Hepatocyte (in vitro differentiated cells): Measurements from ENCODE around the gene ADGRE1. TPM values are rescaled to one million over a fixed set of nuclear protein-coding genes. Genes with fewer than 3 reads are reported as not detected.

Source experiments
- DNase-seq: peaks from one replicate; pipeline ENCODE4 v3.0.0-alpha.2; 2016; ENCODE audit warnings: low spot score
- H2AFZ ChIP-seq: fragments of 200-600 bp; sonication (generic); 2 replicates; pipeline ENCODE4 v1.6.0; 2016; ENCODE audit warnings: antibody characterized with exemption, mild to moderate bottlenecking
- H3K27ac ChIP-seq: fragments of 200-600 bp; sonication (generic); 2 replicates; pipeline ENCODE4 v1.5.1; 2016; ENCODE audit warnings: mild to moderate bottlenecking
- H3K27me3 ChIP-seq: fragments of 200-600 bp; sonication (generic); 2 replicates; pipeline ENCODE4 v1.6.1; 2016
- H3K36me3 ChIP-seq: fragments of 200-600 bp; sonication (generic); replicated peaks from 2 replicates; pipeline ENCODE4 v1.5.1; 2016; ENCODE audit warnings: low read depth; ENCODE audit not compliant: insufficient read depth
- H3K4me1 ChIP-seq: fragments of 200-600 bp; sonication (generic); 2 replicates; pipeline ENCODE4 v1.5.1; 2016; ENCODE audit warnings: mild to moderate bottlenecking, moderate library complexity; ENCODE audit not compliant: insufficient read depth
- H3K4me2 ChIP-seq: fragments of 200-600 bp; sonication (generic); 2 replicates; pipeline ENCODE4 v1.6.0; 2016
- H3K4me3 ChIP-seq: fragments of 200-600 bp; sonication (generic); 2 replicates; pipeline ENCODE4 v1.5.1; 2016; ENCODE audit warnings: mild to moderate bottlenecking
- H3K79me2 ChIP-seq: fragments of 200-600 bp; sonication (generic); 2 replicates; pipeline ENCODE4 v1.6.0; 2017; ENCODE audit warnings: mild to moderate bottlenecking
- H3K9me2 ChIP-seq: fragments of 200-600 bp; sonication (generic); replicated peaks from 2 replicates; pipeline ENCODE4 v1.6.0; 2017; ENCODE audit warnings: mild to moderate bottlenecking; ENCODE audit not compliant: insufficient read depth
- H3K9me3 ChIP-seq: fragments of 200-600 bp; sonication (generic); 2 replicates; pipeline ENCODE4 v1.5.1; 2016; ENCODE audit warnings: low read depth, mild to moderate bottlenecking
- H4K20me1 ChIP-seq: fragments of 200-600 bp; sonication (generic); 2 replicates; pipeline ENCODE4 v1.6.0; 2016; ENCODE audit warnings: mild to moderate bottlenecking; ENCODE audit not compliant: insufficient read depth, poor library complexity, severe bottlenecking
- EZH2 ChIP-seq: fragments of 200-600 bp; sonication (generic); IDR thresholded peaks from 2 replicates; pipeline ENCODE4 v1.6.1; 2016; ENCODE audit warnings: antibody characterized with exemption, mild to moderate bottlenecking, borderline replicate concordance
- EZH2phosphoT487 ChIP-seq: fragments of 200-600 bp; sonication (generic); IDR thresholded peaks from one replicate; pipeline ENCODE4 v1.6.1; 2018; ENCODE audit warnings: antibody characterized with exemption, mild to moderate bottlenecking, low read depth, moderate library complexity; ENCODE audit not compliant: unreplicated experiment, severe bottlenecking
- WGBS: methylation state at CpG from one replicate; pipeline ENCODE4 v1.1.6; 2016; ENCODE audit warnings: low lambda C conversion rate; ENCODE audit errors: missing lambda C conversion rate; 5-methylcytosine and 5-hydroxymethylcytosine counted together
- polyA plus RNA-seq: library from polyadenylated mRNA; unstranded; fragments of >200 nt; fragmentation: Nextera tagmentation; extraction: Ambion mirVana; gene quantifications from 2 replicates; pipeline ENCODE4 v1.2.1, GENCODE V29; 2016
- total RNA-seq: library from RNA; depleted of rRNA; stranded (reverse); fragments of >200 nt; gene quantifications from 2 replicates; pipeline ENCODE4 v1.2.3, GENCODE V29; 2014
- TF ChIP-seq, protein P1 (sequence below): fragments of 200-600 bp; sonication (generic); IDR thresholded peaks from 2 replicates; pipeline ENCODE4 v1.5.1; 2016; ENCODE audit warnings: antibody characterized with exemption, mild to moderate bottlenecking; ENCODE audit not compliant: poor library complexity

Gene ADGRE1
- total and polyA plus RNA-seq, 2 experiments from 2014 or later = not detected

DNA sequence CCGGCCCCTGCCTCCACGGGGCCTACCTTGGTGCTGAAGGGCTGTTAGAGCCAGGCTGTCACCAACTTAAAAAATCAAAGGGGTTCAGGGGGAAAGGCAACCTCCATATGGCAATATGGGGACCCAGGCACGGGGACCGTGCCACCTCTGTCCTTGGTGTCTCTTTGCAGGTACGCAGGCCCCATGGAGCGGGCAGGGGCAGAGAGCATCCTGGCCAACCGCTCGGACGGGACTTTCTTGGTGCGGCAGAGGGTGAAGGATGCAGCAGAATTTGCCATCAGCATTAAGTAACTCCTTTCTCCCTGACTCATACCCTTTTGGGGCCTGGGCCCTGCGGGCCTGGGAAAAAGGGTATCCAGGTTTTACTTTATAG is 39.6 kb upstream of the ADGRE1 start:
- no peaks in the 10 kb centered on the region for H3K9me2 ChIP-seq
- DNase-seq = no peak
- H3K4me3 ChIP-seq = no peak overlapping the region
- H3K79me2 ChIP-seq = no peaks in the 10 kb centered on the region
- H2AFZ ChIP-seq = no peak overlapping the region
- TF ChIP-seq, protein P1, sequence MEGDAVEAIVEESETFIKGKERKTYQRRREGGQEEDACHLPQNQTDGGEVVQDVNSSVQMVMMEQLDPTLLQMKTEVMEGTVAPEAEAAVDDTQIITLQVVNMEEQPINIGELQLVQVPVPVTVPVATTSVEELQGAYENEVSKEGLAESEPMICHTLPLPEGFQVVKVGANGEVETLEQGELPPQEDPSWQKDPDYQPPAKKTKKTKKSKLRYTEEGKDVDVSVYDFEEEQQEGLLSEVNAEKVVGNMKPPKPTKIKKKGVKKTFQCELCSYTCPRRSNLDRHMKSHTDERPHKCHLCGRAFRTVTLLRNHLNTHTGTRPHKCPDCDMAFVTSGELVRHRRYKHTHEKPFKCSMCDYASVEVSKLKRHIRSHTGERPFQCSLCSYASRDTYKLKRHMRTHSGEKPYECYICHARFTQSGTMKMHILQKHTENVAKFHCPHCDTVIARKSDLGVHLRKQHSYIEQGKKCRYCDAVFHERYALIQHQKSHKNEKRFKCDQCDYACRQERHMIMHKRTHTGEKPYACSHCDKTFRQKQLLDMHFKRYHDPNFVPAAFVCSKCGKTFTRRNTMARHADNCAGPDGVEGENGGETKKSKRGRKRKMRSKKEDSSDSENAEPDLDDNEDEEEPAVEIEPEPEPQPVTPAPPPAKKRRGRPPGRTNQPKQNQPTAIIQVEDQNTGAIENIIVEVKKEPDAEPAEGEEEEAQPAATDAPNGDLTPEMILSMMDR = no peak
- TF ChIP-seq EZH2phosphoT487 (no peak), EZH2 (no peak)
- H3K27ac ChIP-seq = no peak overlapping the region
- no peaks in the 10 kb centered on the region for H4K20me1 ChIP-seq
- 94% methylated on average over 11 of the region's 11 CpGs for WGBS
- H3K36me3 ChIP-seq = no peaks in the 10 kb centered on the region
- no peaks in the 10 kb centered on the region for H3K4me1 ChIP-seq
- H3K27me3 ChIP-seq = no peaks in the 10 kb centered on the region
- H3K9me3 ChIP-seq = no peaks in the 10 kb centered on the region
- no peak overlapping the region for H3K4me2 ChIP-seq

DNA sequence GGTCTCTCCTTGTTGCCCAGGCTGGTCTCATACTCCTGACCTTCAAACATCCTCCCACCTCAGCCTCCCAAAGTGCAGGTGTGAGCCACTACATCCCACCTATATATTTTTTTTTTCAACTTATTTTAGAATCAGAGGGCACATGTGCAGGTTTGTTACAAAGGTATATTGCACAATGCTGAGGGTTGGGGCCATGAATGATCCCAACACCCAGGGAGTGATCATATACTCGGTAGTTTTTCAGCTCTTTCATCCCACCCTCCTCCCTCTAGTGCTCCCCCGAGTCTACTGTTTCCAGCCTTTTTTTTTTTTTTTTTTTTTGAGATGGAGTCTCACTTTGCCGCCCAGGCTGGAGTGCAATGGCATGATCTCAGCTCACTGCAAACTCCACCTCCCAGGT is 38.4 kb upstream of the ADGRE1 start:
- Histone ChIP-seq H3K4me3 (no peak overlapping the region), H3K79me2 (no peaks in the 10 kb centered on the region), H3K4me1 (no peaks in the 10 kb centered on the region), H2AFZ (no peak overlapping the region), H3K9me2 (no peaks in the 10 kb centered on the region), H3K27ac (no peak overlapping the region), H4K20me1 (no peaks in the 10 kb centered on the region), H3K4me2 (no peak overlapping the region), H3K27me3 (no peaks in the 10 kb centered on the region), H3K9me3 (no peaks in the 10 kb centered on the region), H3K36me3 (no peaks in the 10 kb centered on the region)
- TF ChIP-seq EZH2phosphoT487 = no peak
- no peak for TF ChIP-seq EZH2
- TF ChIP-seq, protein P1 = no peak
- WGBS = 78% methylated on average over 3 of the region's 3 CpGs
- DNase-seq = no peak

DNA sequence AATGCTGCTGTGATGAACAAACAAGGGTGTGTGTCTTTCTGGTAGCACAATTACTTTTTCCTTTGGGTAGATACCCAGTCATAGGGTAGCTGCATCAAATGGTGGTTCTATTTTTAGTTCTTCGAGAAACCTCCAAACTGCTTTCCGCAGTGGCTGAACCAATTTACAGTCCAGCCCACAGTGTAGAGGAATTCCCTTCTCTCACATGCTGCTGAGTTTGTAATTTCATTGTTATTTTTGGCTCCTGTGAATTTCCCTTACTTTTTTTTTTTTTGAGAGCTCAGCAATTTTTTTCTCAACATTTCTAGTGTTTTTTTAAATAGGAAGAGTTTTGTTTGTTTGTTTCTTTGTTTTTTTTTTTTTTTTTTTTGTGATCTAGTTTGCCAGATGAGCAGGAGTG is 37.5 kb upstream of the ADGRE1 start:
- Histone ChIP-seq H2AFZ (no peak overlapping the region), H3K36me3 (no peaks in the 10 kb centered on the region), H3K4me3 (no peak overlapping the region), H3K27ac (no peak overlapping the region), H3K4me1 (no peaks in the 10 kb centered on the region), H3K27me3 (no peaks in the 10 kb centered on the region), H3K9me2 (no peaks in the 10 kb centered on the region), H3K4me2 (no peak overlapping the region), H3K79me2 (no peaks in the 10 kb centered on the region), H4K20me1 (no peaks in the 10 kb centered on the region), H3K9me3 (no peaks in the 10 kb centered on the region)
- 95% methylated on average over 2 of the region's 2 CpGs for WGBS
- no peak for DNase-seq
- TF ChIP-seq EZH2phosphoT487 (no peak), EZH2 (no peak)
- TF ChIP-seq, protein P1 = no peak

DNA sequence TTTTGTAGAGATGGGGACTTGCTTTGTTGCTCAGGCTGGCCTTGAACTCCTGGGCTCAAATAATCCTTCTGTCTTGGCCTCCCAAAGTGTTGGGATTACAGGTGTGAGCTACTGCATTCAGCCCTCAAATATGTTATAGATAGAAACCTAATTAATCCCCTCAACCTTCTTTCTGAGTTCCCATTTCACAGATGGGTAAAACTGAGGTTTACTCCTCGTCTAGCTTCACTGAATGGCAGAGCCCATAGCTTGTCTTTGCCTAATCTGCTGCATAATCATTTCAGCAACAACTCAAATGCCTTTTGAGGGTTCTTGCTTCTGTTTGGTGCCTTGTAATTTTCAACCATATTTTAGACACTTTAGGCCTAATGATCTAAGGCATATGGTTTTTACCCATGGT is 36.0 kb upstream of the ADGRE1 start:
- Histone ChIP-seq H2AFZ (no peak overlapping the region), H3K4me3 (no peak overlapping the region), H3K9me2 (no peaks in the 10 kb centered on the region), H3K9me3 (no peaks in the 10 kb centered on the region), H4K20me1 (no peaks in the 10 kb centered on the region), H3K79me2 (no peaks in the 10 kb centered on the region), H3K27me3 (no peaks in the 10 kb centered on the region), H3K27ac (no peak overlapping the region), H3K4me2 (no peak overlapping the region), H3K36me3 (no peaks in the 10 kb centered on the region), H3K4me1 (no peaks in the 10 kb centered on the region)
- TF ChIP-seq EZH2 = no peak
- no peak for TF ChIP-seq EZH2phosphoT487
- TF ChIP-seq, protein P1 = no peak
- 56% methylated on average over 1 of the region's 1 CpG for WGBS
- DNase-seq = no peak
